NCI-H446 treated with DMSO at 0.1 percent for 48 hours (cell line): Measurements from ENCODE around the gene DRD1.

Experiments
- DNase-seq: peaks from one replicate; lab custom pipeline; 2025; lab: John Stamatoyannopoulos, UW

DRD1 gene

GRCh38 chr5:175444060-175444904, at the start of gene DRD1:
Gene DRD1 (minus strand): TSS chr5:175444182. CDS start chr5:175443099, 1,083 bp downstream.
- DNase-seq, result no peak

DNA sequence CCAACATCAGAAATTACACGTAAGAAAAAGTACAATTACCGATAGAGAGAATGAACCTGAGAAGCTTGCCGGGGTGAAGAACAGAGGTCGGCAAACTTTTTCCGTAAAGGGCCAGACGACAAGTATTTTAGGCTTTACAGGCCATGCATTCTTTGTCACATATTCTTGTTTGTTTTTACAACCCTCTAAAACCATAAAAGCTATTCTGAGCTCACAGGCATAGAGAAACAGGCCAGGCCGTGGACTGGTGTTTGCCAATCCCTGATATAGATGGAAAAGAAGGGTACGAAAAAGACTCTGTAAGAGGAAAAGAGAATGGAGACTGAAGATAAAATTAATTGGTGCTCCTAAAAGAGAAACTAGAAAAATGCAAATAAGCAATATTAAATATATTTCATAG, 49.7 kb upstream of the DRD1 start:
- no peak for DNase-seq

GRCh38 chr5:175493260-175493659, 49.3 kb upstream of the DRD1 start:
- DNase-seq, result no peak

DNA sequence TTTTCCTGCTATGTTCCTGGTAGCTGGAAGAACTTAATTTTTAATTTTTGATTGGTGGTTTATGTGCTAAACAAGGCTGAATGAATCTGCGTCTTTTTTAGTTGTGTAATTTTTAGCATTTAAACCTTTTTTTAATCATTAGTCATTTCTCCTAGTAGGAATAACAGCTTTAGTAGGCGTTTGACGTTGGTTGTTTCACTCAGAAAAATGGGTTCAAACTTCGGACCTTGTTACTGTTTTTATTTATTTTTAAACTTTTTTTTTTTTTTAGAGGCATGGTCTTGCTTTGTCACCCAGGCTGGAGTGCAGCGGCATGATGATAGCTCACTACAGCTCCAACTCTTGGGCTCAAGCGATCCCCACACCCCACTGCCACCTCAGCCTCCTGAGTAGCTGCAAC, 47.2 kb upstream of the DRD1 start:
- no peak for DNase-seq

DNA sequence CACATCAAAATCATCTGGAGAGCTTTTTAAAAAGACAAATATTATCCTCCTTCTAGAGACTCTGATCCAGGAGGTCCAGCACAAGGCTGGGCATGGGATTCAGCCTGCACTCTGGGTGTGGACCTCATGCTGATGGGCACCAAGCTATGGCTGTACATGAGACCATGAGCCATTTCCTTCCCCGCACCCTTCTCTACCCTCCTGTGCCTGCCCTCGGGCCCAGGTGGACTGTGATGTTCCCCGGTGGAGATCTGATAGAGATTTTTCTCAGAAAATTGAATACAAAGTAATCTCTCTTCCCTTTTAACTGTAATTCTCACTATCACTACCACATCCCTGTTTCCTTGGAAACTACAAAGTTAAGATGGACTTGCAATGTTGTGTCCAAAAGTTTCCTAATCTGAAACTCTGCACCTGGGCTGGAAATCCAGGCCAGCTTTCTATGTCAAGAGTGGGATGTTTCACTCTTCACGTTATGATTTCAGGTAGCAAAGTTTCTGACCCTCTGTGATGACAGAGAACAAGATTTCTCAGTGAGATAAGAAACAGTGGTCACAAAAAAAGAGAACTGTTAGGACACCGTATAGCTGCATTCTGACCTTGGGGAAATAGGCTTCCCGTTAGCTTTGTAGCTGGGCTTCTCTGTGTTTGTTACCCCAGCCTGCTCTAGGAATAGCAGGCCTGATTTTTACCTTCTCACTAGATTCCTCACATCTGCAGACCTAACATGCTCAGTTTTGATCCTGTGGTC, 45.9 kb upstream of the DRD1 start:
- no peak for DNase-seq

DNA sequence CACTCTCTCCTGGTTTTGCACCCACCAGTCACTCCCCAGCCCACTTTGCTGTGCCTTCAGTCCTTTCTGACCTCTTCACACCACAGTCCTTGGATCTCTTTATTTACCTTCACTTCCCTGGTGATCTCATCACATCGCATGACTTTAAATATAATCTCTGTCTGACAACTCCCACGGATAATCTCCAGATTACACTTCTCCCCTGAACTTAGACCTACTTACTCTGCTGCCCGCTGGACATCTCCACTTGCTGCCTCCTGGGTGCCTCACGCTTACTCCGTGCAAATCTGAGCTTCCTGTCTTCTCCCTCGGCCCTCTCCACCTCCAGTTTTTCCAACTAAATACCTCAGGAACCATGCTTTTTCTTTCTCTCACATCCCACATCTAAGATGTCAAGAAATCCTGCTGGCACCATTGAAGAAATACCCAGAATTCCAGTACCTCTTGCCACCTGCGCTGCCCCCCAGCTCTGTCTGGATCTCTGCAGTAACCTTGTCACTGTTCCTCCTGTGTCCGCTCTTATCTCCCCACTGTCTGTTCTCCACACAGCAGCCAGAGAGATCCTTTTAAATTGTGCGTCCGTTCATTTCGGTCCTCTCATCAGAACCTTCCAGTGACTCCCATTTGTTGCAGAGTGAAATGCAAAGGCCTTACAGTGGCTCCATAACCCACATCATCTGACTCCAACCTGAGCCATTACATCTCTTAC, 43.7 kb upstream of the DRD1 start:
- no peak for DNase-seq

- no peak for DNase-seq
Measured at GRCh38 chr5:175485631-175486030, 41.6 kb upstream of the DRD1 start.

DNA sequence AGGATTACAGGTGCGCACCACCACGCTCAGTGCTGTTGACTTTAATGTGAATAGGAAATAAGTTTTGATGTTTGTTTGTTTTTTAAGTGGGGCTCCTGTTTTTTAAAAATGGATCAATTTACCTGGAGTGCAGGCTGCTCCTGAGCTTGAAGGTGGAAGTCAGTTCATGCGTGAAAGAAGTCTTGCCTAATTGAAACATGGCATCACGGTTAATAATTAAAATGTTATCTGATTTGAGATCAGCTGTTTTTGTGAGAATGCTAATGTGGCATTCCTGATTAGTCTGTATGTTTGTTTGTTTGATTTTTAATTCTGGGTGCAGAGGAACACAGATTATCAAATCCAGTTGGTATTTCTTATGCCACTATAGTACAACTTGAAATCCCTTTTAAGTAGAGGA, 40.8 kb upstream of the DRD1 start:
- no peak for DNase-seq

- no peak for DNase-seq
Measured at GRCh38 chr5:175484322-175484721, 40.3 kb upstream of the DRD1 start.

DNA sequence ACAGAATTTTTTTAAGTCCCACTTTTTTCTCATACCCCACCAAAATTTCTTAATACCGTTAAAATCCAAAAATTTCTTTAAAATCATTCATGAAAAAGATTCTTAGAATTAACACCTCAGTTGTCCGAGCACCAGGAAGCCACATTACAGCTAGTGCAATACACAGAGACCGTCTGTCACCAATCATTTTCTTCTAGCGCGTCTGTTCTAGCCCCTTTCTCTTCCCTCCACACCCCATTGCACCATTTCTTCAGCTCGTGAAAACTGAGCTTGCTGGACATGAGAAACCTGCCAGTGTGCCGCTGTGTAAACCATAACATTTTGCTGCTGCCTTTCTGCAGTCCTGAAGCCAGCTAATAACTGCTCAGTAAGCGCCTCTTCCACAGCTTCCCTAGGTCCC, 39.4 kb upstream of the DRD1 start:
- no peak for DNase-seq

DNA sequence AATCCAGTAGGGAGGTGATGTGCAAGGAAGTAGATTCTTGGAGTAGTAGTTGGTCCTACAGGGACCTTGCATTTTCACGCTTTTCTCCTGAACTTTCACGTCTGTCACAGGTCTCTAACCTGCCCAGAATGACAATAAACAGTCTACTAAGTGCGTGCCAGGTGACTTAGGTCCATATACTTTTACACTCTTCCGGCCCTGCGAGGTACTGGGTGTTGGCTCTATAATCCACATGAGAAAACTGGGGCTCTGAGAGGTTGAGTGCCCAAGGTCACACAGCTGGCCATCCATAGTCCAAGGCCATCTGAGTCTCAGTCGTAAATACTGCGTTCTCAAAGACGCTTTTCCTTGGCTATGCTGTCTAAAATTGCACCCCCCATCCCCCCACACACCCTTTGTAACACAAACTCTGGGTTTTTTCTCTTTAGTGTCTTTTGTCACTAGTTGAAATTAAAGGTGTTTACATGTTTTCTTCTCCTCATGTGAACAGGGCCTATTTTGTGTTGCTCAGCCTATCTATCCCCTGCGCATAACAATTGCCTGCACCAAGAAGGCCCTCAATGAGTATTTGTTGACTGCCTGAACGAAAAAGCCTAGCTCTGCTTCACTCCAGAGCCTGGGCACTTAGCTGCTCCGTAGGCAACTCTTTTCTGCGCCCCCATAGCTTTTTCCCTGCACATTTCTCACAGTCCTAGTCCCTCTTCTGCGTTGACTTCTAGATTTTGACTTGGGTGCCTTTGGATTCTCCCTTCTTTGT, 35.3 kb upstream of the DRD1 start:
- no peak for DNase-seq

DNA sequence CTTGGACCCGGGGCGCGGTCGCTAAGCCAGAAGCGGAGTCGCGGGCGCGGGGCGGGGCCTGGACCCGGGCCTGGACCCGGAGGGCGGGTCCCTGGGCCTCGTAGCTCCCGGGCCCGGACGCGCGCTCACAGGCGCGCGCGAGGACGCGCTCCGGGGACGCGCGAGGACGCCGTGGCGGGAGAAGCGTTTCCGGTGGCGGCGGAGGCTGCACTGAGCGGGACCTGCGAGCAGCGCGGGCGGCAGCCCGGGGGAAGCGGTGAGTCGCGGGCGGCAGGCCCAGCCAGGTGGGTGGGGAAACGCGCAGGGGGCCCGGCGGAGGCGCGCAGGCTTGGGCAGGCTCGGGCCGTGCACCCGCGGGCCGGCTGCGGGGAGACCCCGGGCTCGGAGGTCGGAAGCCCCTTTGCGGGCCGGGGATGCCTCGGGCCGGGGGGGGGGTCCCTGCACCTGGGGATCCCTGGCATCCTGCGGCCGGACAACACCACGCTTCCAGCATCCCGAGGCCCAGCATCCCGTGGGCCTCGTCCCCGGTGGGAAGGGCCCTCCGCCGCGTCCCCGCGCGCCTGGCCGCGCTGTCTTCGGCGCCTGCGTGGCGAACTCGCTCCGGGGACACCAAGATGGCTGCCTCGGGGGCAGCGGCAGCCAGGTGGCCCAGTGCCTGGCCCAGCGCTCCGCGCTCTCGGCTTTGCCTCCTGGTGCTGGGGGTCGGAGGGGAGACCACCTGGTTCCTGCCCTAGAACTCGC, 34.6 kb upstream of the DRD1 start, which contains the start of gene SFXN1:
SFXN1 (plus strand) TSS at position 177 of the 741 bp plus-strand sequence. CDS start 13,544 bp downstream, outside the sequence.
- peak; percentile 38 for DNase-seq

GRCh38 chr5:175478008-175478383, 34.0 kb upstream of the DRD1 start:
- DNase-seq, result no peak

DNA sequence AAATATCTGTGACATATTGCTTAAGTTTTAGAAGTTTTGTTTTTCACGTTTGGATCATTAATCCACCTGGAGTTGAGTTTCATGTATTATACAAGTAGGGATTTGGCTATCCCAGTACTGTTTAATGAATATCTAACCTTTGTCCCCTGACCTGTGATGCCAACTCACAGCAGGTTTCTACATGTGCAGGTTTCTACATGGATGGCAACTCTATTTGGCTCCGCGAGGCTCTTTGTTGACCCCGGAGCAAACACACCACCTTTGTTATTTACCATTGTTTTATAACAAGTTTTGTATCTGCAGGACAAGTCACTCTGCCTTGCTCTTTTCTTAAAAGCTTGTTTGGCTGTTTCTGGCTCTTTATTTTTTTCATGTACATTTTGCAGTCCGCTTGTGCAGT, 33.5 kb upstream of the DRD1 start:
- no peak for DNase-seq

- DNase-seq, result no peak
Measured at GRCh38 chr5:175475248-175475647, 31.3 kb upstream of the DRD1 start.

GRCh38 chr5:175472378-175472777, 28.4 kb upstream of the DRD1 start:
- DNase-seq, result no peak

DNA sequence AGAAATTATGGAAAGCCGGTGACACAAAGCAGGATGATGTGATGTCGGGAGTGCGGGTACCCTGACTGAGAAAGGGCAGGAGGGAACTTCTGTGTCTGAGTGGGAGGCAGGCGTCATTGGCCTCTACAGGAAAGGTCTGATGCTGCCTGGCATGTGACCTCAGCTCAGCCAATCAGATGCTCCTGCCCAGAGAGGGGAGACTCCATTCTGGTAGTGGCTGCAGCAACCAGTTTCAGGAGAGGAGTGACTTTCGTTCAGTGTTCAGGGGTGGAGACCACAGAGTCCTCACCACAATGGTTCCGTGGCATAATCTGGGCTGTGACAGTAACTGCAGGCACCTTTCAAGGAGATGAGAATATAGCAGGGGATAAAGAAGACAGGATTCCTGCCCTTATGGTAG, 27.6 kb upstream of the DRD1 start:
- DNase-seq, result no peak

- no peak for DNase-seq
Measured at GRCh38 chr5:175471196-175471595, 27.2 kb upstream of the DRD1 start.

GRCh38 chr5:175470781-175471180, 26.8 kb upstream of the DRD1 start:
- DNase-seq, result no peak

DNA sequence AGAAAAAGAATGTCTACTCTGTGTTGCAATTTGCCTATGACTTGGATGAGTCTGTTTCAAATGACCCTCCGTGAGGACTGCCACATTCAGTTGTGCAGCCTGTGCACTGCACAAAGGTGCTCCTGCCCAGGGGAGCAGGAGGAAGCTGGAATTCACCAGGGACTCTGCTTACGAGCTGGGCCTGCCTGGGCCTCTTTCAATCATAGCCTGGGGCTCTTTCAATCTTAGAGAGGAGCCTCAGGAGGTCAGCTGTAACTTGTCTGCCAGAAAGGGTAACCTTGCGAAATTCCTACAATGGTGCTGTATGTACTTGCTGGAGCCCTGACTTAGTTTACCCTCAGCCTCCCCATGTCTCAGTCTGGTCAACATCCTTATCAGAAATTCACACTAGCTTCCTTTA, 25.9 kb upstream of the DRD1 start:
- DNase-seq, result no peak

GRCh38 chr5:175468892-175469291, 24.9 kb upstream of the DRD1 start:
- no peak for DNase-seq
